MM.1S (cell line): Measurements from ENCODE around the gene DYDC1.
"Not testable (repeated sequence)": the region's sequence is repeated elsewhere in the genome, so short reads cannot be mapped to it uniquely, and the experiment has no call there.

Experiments used
- EZH2phosphoT487 ChIP-seq: fragments of 300-600 bp; sonication (generic); IDR thresholded peaks from 2 replicates; pipeline ENCODE4 v1.6.1; 2018; ENCODE audit warnings: antibody characterized with exemption, low read length
- TF ChIP-seq, protein P1 (sequence below): fragments of 300-600 bp; sonication (generic); IDR thresholded peaks from 2 replicates; pipeline ENCODE4 v1.5.1; 2016; ENCODE audit warnings: antibody characterized with exemption, low read length, mixed read lengths

- TF ChIP-seq, protein P1, sequence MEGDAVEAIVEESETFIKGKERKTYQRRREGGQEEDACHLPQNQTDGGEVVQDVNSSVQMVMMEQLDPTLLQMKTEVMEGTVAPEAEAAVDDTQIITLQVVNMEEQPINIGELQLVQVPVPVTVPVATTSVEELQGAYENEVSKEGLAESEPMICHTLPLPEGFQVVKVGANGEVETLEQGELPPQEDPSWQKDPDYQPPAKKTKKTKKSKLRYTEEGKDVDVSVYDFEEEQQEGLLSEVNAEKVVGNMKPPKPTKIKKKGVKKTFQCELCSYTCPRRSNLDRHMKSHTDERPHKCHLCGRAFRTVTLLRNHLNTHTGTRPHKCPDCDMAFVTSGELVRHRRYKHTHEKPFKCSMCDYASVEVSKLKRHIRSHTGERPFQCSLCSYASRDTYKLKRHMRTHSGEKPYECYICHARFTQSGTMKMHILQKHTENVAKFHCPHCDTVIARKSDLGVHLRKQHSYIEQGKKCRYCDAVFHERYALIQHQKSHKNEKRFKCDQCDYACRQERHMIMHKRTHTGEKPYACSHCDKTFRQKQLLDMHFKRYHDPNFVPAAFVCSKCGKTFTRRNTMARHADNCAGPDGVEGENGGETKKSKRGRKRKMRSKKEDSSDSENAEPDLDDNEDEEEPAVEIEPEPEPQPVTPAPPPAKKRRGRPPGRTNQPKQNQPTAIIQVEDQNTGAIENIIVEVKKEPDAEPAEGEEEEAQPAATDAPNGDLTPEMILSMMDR: not testable (repeated sequence)
- TF ChIP-seq EZH2phosphoT487: not testable (repeated sequence)
Measured at GRCh38 chr10:80305989-80306388, 50.6 kb downstream of the DYDC1 start.
